ENCODE data around the gene FREM2. TPM values are rescaled to one million over a fixed set of nuclear protein-coding genes. Genes with fewer than 3 reads are reported as not detected.

Gene FREM2
- total and polyA plus RNA-seq, 2 of the 4 experiments (the other 2 are of a cell fraction): not detected

GRCh38 chr13:38703255-38703654, 16.4 kb downstream of the FREM2 start:
- Histone ChIP-seq H2AK5ac (ENCODE audit: low read depth, low read length) (no peak overlapping the region), H2AK9ac (replicated peaks; ENCODE audit: low read depth, low read length, poor library complexity) (no peak overlapping the region), H4K5ac (ENCODE audit: low read depth, low read length) (no peak overlapping the region), H4K20me1 (ENCODE audit: insufficient read depth, low read length) (no peaks in the 10 kb centered on the region), H3K27ac (ENCODE audit: insufficient read depth, low read length) (no peak overlapping the region), H3K18ac (ENCODE audit: low read depth, low read length) (no peak overlapping the region), H3K56ac (ENCODE audit: extremely low read depth, insufficient read depth, low read length) (no peak overlapping the region), H3K27me3 (ENCODE audit: control insufficient read depth, insufficient read depth, low read length) (no peaks in the 10 kb centered on the region), H2AFZ (replicated peaks; ENCODE audit: low read length, poor library complexity) (no peak overlapping the region), H3K36me3 (ENCODE audit: control insufficient read depth, insufficient read depth, low read length) (no peaks in the 10 kb centered on the region), H4K91ac (ENCODE audit: insufficient read depth, low read depth, low read length) (no peak overlapping the region), H3K9ac (ENCODE audit: low read depth, low read length) (no peak overlapping the region), H2BK5ac (ENCODE audit: low read depth, low read length, poor library complexity, severe bottlenecking) (no peak overlapping the region), H3K9me1 (ENCODE audit: insufficient read depth, low read length) (no peaks in the 10 kb centered on the region), H3K79me1 (ENCODE audit: low read depth in 1 of 2, low read length in 2 of 2) (no peaks in the 10 kb centered on the region), H3K4me3 (ENCODE audit: insufficient read depth, low read depth, low read length) (no peak overlapping the region), H3K23ac (ENCODE audit: low read depth, low read length) (no peak overlapping the region), H2BK15ac (ENCODE audit: low read depth, low read length) (no peak overlapping the region), H3K4me2 (ENCODE audit: low read depth, low read length) (no peak overlapping the region), H3K4ac (ENCODE audit: low read depth, low read length) (no peak overlapping the region), H3K9me3 (ENCODE audit: control insufficient read depth, insufficient read depth, low read length) (no peaks in the 10 kb centered on the region), H2BK20ac (ENCODE audit: low read depth, low read length) (no peak overlapping the region), H2BK120ac (ENCODE audit: low read depth, low read length) (no peak overlapping the region), H3K4me1 (ENCODE audit: control insufficient read depth, insufficient read depth, low read length) (no peaks in the 10 kb centered on the region), H3K14ac (replicated peaks; ENCODE audit: low read depth, low read length) (no peak overlapping the region), H4K8ac (ENCODE audit: low read depth in 2 of 2, low read length in 2 of 2) (no peak overlapping the region)
- dilution Hi-C loops (cut with HindIII; ENCODE audit: low sequenced_read_pairs, unreplicated experiment): no loop called here
- ChIA-PET CTCF (no interaction called here), POLR2A (ENCODE audit: unreplicated experiment) (no interaction called here)
- ATAC-seq (ENCODE audit: low read depth) (no peak), DNase-seq (no peak)
- no peak for TF ChIP-seq MAFK (IDR thresholded peaks at IDR 0.05; ENCODE audit: low read depth, low read length)
- no TSS peak for BruUV-seq (replicated peaks)
- WGBS, 2 experiments (ENCODE audit: extremely low coverage in 2 of 2, insufficient read length in 1 of 2): no CpG with 5 or more reads among the region's 1 CpG
- in situ Hi-C loops (cut with MboI; ENCODE audit: low sequenced_read_pairs): no loop called here
- intact Hi-C loops (cut with micrococcal nuclease): no loop called here

Measured in IMR-90 (cell line).